ENCODE results near the gene MCAM.
A peak's percentile ranks its signal among the peaks of the same experiment; 100 is the strongest.

Gene MCAM

DNA sequence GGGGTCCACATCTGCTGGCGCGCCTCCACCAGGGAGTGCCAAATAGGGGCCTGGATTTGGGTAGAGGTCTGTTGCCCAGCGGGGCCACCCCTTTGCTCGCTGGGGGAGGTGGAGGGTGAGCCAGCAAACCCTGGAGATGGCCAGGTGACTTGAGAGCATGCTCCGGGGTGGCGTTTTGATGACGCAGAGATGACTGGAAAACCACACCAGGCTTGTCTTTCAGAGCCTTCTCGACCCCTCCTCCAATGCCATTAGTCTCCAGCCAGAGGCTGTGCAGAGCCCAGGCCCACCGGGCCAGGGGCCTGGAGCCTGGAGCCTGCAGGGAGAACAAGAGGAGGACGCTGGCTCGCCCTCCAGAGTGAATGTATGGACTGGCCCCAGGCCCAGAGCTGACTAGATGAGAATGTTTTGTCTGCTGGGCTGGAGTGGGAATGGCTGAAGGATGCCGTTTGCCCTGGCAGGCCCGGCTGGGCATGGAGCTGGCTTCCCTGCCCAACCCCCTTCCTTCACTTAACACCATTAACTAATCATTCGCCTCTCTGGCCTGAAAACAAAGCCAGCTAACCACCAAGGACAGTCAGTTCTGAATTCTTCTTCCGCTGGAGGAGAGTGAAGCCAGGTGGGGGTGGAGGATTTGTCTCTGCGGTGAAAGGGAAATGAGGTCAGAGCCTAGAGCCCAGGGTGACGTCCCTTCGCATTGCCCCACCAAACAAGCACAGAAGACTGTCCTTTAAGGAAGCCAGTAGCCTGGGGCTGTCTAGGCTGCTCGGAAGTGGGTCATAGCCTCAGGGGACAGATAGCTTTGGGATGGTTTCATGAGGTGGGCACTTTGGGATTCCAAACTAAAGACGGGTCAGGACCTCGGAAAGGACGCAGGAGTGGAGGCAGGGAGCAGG, 1.6 kb upstream of the MCAM start:
- no peaks in the 10 kb centered on the region for H3K36me3 ChIP-seq (ENCODE audit: insufficient read depth, low read length)
- H3K4me3 ChIP-seq = no peak overlapping the region
- TF ChIP-seq POLR2AphosphoS5 (IDR thresholded peaks at IDR 0.05; ENCODE audit: borderline replicate concordance, low read depth, low read length) (no peak), FOXP2 (optimal IDR thresholded peaks at IDR 0.05; ENCODE audit: control extremely low read depth, extremely low read length, insufficient read depth) (no peak), EZH2 (IDR thresholded peaks at IDR 0.05) (no peak)
- no peak overlapping the region for H3K27ac ChIP-seq
- H3K9me3 ChIP-seq (ENCODE audit: low read depth, low read length) = no peaks in the 10 kb centered on the region
- no peak overlapping the region for H3K9ac ChIP-seq (ENCODE audit: insufficient read length)
- no peak for DNase-seq (ENCODE audit: low read depth, low spot score)

DNA sequence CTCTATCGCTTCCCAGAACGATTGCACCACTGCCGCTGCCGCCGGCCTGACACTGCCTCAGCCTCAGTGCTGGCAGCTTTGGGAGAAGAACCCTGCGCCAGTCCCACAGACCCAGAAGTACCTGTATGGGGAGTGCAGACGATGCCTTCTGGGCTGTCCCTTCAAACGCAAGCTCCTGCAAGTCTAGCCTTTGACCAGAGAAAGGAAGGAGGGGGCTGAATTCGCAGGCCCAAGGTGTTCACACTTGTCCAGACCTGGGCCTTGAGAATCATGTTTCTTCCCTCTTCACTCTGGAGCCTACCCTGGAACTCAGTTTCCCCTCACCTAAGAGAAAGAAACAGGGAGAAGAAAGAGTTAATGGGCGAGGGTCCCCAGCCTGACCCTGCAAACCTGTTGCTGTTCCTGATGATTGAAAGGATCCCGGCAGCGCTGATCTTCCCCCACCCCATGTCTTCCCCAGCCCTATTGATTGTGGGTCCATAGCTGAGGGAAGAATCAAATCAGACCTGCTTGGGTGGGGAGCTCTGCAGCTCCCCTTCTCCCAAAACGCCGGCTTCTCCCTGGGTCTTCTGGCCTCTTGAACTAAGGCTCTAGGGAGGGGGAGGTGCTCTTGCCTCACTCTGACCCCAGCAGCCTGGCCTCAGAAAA, 786 bp upstream of the MCAM start:
- Histone ChIP-seq H3K4me3 (peak overlapping the region; percentile 92), H3K9ac (ENCODE audit: insufficient read length) (peak overlapping the region; percentile 59), H3K36me3 (ENCODE audit: insufficient read depth, low read length) (no peaks in the 10 kb centered on the region), H3K9me3 (ENCODE audit: low read depth, low read length) (no peaks in the 10 kb centered on the region), H3K27ac (no peak overlapping the region)
- DNase-seq (ENCODE audit: low read depth, low spot score) = no peak
- no peak for TF ChIP-seq EZH2 (IDR thresholded peaks at IDR 0.05)
- TF ChIP-seq FOXP2 (optimal IDR thresholded peaks at IDR 0.05; ENCODE audit: control extremely low read depth, extremely low read length, insufficient read depth) = no peak
- no peak for TF ChIP-seq POLR2AphosphoS5 (IDR thresholded peaks at IDR 0.05; ENCODE audit: borderline replicate concordance, low read depth, low read length)

DNA sequence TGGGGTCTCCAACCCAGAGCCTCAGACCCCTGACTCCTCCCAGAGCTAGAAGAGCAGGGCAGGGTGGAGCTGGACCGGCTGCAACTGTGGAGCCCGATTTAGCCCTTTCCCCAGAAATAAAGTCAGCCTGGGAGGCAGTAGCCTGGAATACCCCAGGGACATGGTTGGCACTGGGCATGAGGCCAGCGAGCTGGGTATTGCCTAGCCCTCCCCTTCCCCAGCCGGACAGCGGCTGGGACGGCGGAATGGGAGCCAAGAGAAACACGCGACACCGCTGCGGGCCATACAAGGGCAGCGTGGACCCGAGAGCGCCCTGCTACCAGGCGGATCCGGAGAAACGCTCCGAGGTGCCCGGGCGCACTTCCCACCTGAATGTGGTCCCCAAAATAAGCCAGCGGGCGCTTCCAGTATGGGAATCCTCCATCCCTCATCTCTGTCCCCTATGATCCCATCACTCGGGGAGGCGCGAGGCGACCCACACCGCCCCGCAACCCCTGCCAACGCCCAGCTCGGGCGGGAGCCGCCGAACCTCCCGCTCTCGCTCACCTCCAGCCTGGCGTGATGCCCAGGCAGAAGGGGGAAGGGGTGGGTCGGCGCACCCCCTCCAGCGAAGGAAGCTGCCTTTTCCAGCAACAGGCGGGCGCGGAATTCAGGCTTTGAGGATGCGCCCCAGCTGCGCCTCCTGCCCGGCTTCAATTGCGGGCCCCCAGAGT, 758 bp downstream of the MCAM start:
- Histone ChIP-seq H3K27ac (no peak overlapping the region), H3K9ac (ENCODE audit: insufficient read length) (peak overlapping the region; percentile 69), H3K4me3 (peak overlapping the region; percentile 92), H3K36me3 (ENCODE audit: insufficient read depth, low read length) (peaks cover under 1% of the 10 kb centered on the region; the same call in 1 of the 2 replicates), H3K9me3 (ENCODE audit: low read depth, low read length) (no peaks in the 10 kb centered on the region)
- DNase-seq (ENCODE audit: low read depth, low spot score) = no peak
- TF ChIP-seq FOXP2 (optimal IDR thresholded peaks at IDR 0.05; ENCODE audit: control extremely low read depth, extremely low read length, insufficient read depth) (no peak), POLR2AphosphoS5 (IDR thresholded peaks at IDR 0.05; ENCODE audit: borderline replicate concordance, low read depth, low read length) (no peak), EZH2 (IDR thresholded peaks at IDR 0.05) (no peak)

DNA sequence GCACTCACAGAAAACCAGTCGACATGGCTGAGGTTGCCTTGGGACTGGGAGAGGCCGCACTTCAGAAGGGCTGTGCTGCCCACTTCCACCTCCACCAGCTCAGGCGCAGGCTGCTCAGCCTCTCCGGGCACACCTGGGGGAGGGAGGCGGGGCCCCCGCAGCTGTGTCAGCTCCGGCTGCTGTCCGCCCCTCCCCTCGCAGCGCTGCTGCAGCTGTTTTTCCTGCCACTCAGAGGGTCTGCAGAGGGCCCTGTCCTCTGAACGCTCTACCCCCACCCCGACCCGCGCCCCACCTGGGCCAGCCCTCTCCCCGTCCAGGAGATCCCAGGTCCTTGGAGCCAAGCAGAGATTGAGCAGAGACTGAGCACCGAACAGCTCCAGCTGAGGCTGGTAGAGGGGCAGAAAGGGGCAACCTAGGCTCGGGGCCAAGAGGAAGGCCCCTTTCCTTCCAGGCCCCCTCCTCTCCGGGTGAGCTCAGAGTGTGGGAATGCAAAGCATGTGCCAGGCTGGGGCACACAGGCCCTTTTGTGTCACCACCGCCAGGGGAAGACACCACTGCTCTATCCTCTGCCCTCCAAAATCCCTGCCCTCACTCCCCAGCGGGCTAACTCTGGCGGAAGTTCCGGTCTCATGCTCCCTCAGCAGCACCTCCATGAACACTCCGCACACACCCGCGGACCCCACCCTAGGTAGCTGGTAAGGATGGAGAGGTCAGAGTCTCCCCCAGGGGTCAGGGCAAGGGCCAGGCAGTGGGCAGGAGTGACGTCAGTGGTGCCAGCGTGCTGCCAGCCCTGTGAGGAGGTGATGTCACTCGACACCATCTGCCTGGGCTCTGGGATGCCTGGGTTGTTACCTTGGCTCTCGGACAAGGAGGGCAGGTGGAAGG, 1.6 kb downstream of the MCAM start:
- no peak overlapping the region for H3K27ac ChIP-seq
- H3K36me3 ChIP-seq (ENCODE audit: insufficient read depth, low read length) = peaks cover 3% of the 10 kb centered on the region; the same call in 1 of the 2 replicates
- DNase-seq (ENCODE audit: low read depth, low spot score) = no peak
- H3K9me3 ChIP-seq (ENCODE audit: low read depth, low read length) = no peaks in the 10 kb centered on the region
- no peak for TF ChIP-seq EZH2 (IDR thresholded peaks at IDR 0.05)
- TF ChIP-seq POLR2AphosphoS5 (IDR thresholded peaks at IDR 0.05; ENCODE audit: borderline replicate concordance, low read depth, low read length) = no peak
- TF ChIP-seq FOXP2 (optimal IDR thresholded peaks at IDR 0.05; ENCODE audit: control extremely low read depth, extremely low read length, insufficient read depth) = no peak
- H3K4me3 ChIP-seq = peak overlapping the region; percentile 92
- no peak overlapping the region for H3K9ac ChIP-seq (ENCODE audit: insufficient read length)

GRCh38 chr11:119314726-119315125, 2.2 kb downstream of the MCAM start:
- H3K9me3 ChIP-seq (ENCODE audit: low read depth, low read length) = no peaks in the 10 kb centered on the region
- DNase-seq (ENCODE audit: low read depth, low spot score) = no peak
- H3K9ac ChIP-seq (ENCODE audit: insufficient read length) = no peak overlapping the region
- TF ChIP-seq FOXP2 (optimal IDR thresholded peaks at IDR 0.05; ENCODE audit: control extremely low read depth, extremely low read length, insufficient read depth) (no peak), POLR2AphosphoS5 (IDR thresholded peaks at IDR 0.05; ENCODE audit: borderline replicate concordance, low read depth, low read length) (no peak), EZH2 (IDR thresholded peaks at IDR 0.05) (no peak)
- H3K36me3 ChIP-seq (ENCODE audit: insufficient read depth, low read length) = peaks cover 5% of the 10 kb centered on the region; the same call in 1 of the 2 replicates
- no peak overlapping the region for H3K4me3 ChIP-seq
- no peak overlapping the region for H3K27ac ChIP-seq

DNA sequence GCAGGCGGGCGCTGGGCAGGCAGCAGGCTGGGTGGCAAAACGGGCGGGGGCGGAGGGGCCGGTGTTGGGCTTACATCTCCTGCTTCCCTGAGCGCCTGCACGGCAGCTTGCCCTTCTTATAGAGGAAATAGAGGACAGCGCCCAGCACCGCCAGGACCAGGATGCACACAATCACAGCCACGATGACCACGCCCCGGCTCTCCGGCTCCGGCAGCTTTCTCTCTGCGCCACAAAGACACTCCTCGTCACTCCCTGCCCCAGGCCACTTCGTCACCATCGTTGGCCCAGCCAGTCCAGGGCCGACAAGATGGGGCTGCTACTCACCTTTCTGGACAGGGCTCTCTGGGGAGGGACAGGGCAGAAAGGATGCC, 6.3 kb downstream of the MCAM start:
- Histone ChIP-seq H3K27ac (no peak overlapping the region), H3K9ac (ENCODE audit: insufficient read length) (no peak overlapping the region), H3K4me3 (no peak overlapping the region), H3K9me3 (ENCODE audit: low read depth, low read length) (no peaks in the 10 kb centered on the region), H3K36me3 (ENCODE audit: insufficient read depth, low read length) (peaks cover 11% of the 10 kb centered on the region; the same call in 1 of the 2 replicates)
- TF ChIP-seq POLR2AphosphoS5 (IDR thresholded peaks at IDR 0.05; ENCODE audit: borderline replicate concordance, low read depth, low read length) = no peak
- no peak for TF ChIP-seq FOXP2 (optimal IDR thresholded peaks at IDR 0.05; ENCODE audit: control extremely low read depth, extremely low read length, insufficient read depth)
- TF ChIP-seq EZH2 (IDR thresholded peaks at IDR 0.05) = no peak
- DNase-seq (ENCODE audit: low read depth, low spot score) = no peak

- H3K4me3 ChIP-seq = no peak overlapping the region
- H3K36me3 ChIP-seq (ENCODE audit: insufficient read depth, low read length) = peaks cover 11% of the 10 kb centered on the region; the same call in 1 of the 2 replicates
- DNase-seq (ENCODE audit: low read depth, low spot score) = no peak
- no peak overlapping the region for H3K27ac ChIP-seq
- H3K9ac ChIP-seq (ENCODE audit: insufficient read length) = no peak overlapping the region
- TF ChIP-seq POLR2AphosphoS5 (IDR thresholded peaks at IDR 0.05; ENCODE audit: borderline replicate concordance, low read depth, low read length) (no peak), EZH2 (IDR thresholded peaks at IDR 0.05) (no peak), FOXP2 (optimal IDR thresholded peaks at IDR 0.05; ENCODE audit: control extremely low read depth, extremely low read length, insufficient read depth) (no peak)
- no peaks in the 10 kb centered on the region for H3K9me3 ChIP-seq (ENCODE audit: low read depth, low read length)
Observed at GRCh38 chr11:119309953-119310681, 6.8 kb downstream of the MCAM start.
